HCT116 (cell line): ENCODE measurements around the gene CBFA2T2. TPM values are rescaled to one million over a fixed set of nuclear protein-coding genes. Genes with fewer than 3 reads are reported as not detected.

Source experiments
- ATAC-seq: fragments of 200-7000 bp; cut with Tn5 transposase; 2 replicates; pipeline ENCODE4 v1.9.1; 2020; ENCODE audit warnings: mild to moderate bottlenecking, moderate library complexity
- BruUV-seq: library from RNA; stranded (reverse); fragments of 400-500 nt; replicated peaks from 2 replicates; lab custom pipeline; 2021; lab: Mats Ljungman, UMichigan
- CTCF ChIA-PET: fragments of 300-600 bp; sonication (Branson Sonifier 250); formaldehyde crosslinking; loops from one replicate; lab custom pipeline; 2021; ENCODE audit warnings: antibody characterized with exemption; lab: Charles Lee
- POLR2A ChIA-PET: fragments of 300-600, 350-600 bp; sonication (Branson Sonifier 250); formaldehyde crosslinking; loops from one replicate; lab custom pipeline; 2021; ENCODE audit warnings: antibody characterized with exemption; lab: Charles Lee
- RAD21 ChIA-PET, 2 experiments: fragments of 300-600 bp; sonication (Branson Sonifier 250); formaldehyde crosslinking; loops; one replicate each; lab custom pipeline; 2023; ENCODE audit warnings: low total read pairs in 2 of 2; ENCODE audit not compliant: uncharacterized antibody in 2 of 2, unreplicated experiment in 2 of 2, low non-redundant PET in 1 of 2; lab: Charles Lee
- DNase-seq: peaks from one replicate; pipeline ENCODE4 v3.0.0-alpha.2; 2010; ENCODE audit warnings: low read depth, low spot score
- H2AFZ ChIP-seq: fragments of 200-600 bp; shearing (Covaris generic), sonication (generic); 2 replicates; pipeline ENCODE4 v1.6.1; 2017; ENCODE audit warnings: low read depth, mixed run types, mixed read lengths, antibody characterized with exemption, low read length; ENCODE audit not compliant: poor library complexity, severe bottlenecking
- H3K27ac ChIP-seq: 2 replicates; pipeline ENCODE4 v1.5.1; 2012; ENCODE audit warnings: low read depth, low read length
- H3K27me3 ChIP-seq: fragments of 200-600 bp; sonication (generic); 2 replicates; pipeline ENCODE4 v1.6.1; 2016; ENCODE audit warnings: mixed run types, low read length, mixed read lengths; ENCODE audit not compliant: insufficient read depth
- H3K36me3 ChIP-seq, 2 experiments: fragments of 200-500 bp in 1 of 2; fragments of 200-600 bp in 1 of 2; sonication (Bioruptor generic) in 1 of 2; sonication (generic) in 1 of 2; 2 replicates each; pipeline versions ENCODE4 v1.5.1 to v1.6.1; 2014 to 2016; ENCODE audit warnings: low read length in 2 of 2, inconsistent platforms in 1 of 2, mixed read lengths in 1 of 2, mixed run types in 1 of 2; ENCODE audit not compliant: insufficient read depth in 2 of 2, control insufficient read depth in 1 of 2
- H3K4me1 ChIP-seq, 2 experiments: fragments of 200-600 bp in 1 of 2; sonication (generic) in 1 of 2; 2 replicates each; pipeline versions ENCODE4 v1.5.1 to v1.6.1; 2012 to 2017; ENCODE audit warnings: low read length in 2 of 2, inconsistent platforms in 1 of 2, mild to moderate bottlenecking in 1 of 2, mixed read lengths in 1 of 2, mixed run types in 1 of 2, moderate library complexity in 1 of 2; ENCODE audit not compliant: insufficient read depth in 2 of 2, control insufficient read depth in 1 of 2
- H3K4me2 ChIP-seq: fragments of 200-600 bp; sonication (generic); 2 replicates; pipeline ENCODE4 v1.6.1; 2017; ENCODE audit warnings: mixed run types, low read length, mixed read lengths
- H3K4me3 ChIP-seq, 2 experiments: fragments of 200-600 bp in 1 of 2; sonication (generic) in 1 of 2; replicated peaks in 1 of 2; 2 replicates each; pipeline ENCODE4 v1.5.1; 2011 to 2016; ENCODE audit warnings: low read length in 2 of 2, control low read depth in 1 of 2, low read depth in 1 of 2, mild to moderate bottlenecking in 1 of 2, mixed read lengths in 1 of 2, mixed run types in 1 of 2
- H3K79me2 ChIP-seq: fragments of 200-600 bp; sonication (generic); 2 replicates; pipeline ENCODE4 v1.6.1; 2017; ENCODE audit warnings: mild to moderate bottlenecking, mixed run types, low read length, moderate library complexity, mixed read lengths; ENCODE audit not compliant: insufficient read depth
- H3K9ac ChIP-seq: fragments of 200-600 bp; sonication (generic); 2 replicates; pipeline ENCODE4 v1.6.1; 2016; ENCODE audit warnings: low read length, mixed read lengths
- H3K9me2 ChIP-seq: fragments of 200-600 bp; sonication (generic), shearing (Covaris generic); 2 replicates; pipeline ENCODE4 v1.6.1; 2017; ENCODE audit warnings: mixed run types, mild to moderate bottlenecking, moderate library complexity; ENCODE audit not compliant: insufficient read depth
- H3K9me3 ChIP-seq, 2 experiments: fragments of 200-500 bp in 1 of 2; fragments of 200-600 bp in 1 of 2; sonication (Bioruptor generic) in 1 of 2; sonication (generic) in 1 of 2; 2 replicates each; pipeline ENCODE4 v1.6.1; 2014 to 2017; ENCODE audit warnings: low read length in 2 of 2, mixed read lengths in 2 of 2, inconsistent platforms in 1 of 2, low read depth in 1 of 2, mild to moderate bottlenecking in 1 of 2, mixed run types in 1 of 2, moderate library complexity in 1 of 2; ENCODE audit not compliant: control insufficient read depth in 1 of 2, insufficient read depth in 1 of 2
- H4K20me1 ChIP-seq: fragments of 200-600 bp; sonication (generic), shearing (Covaris generic); 2 replicates; pipeline ENCODE4 v1.6.1; 2017; ENCODE audit warnings: mixed run types, mild to moderate bottlenecking, moderate library complexity; ENCODE audit not compliant: insufficient read depth
- CBX3 ChIP-seq: IDR thresholded peaks from 2 replicates; pipeline ENCODE4 v1.6.1; 2012; ENCODE audit warnings: low read depth
- CEBPB ChIP-seq: IDR thresholded peaks from 2 replicates; pipeline ENCODE4 v1.6.1; 2012; ENCODE audit warnings: low read depth
- ELF1 ChIP-seq: IDR thresholded peaks from 2 replicates; pipeline ENCODE4 v1.6.1; 2012; ENCODE audit warnings: low read depth, borderline replicate concordance
- FOSL1 ChIP-seq: IDR thresholded peaks from 2 replicates; pipeline ENCODE4 v1.6.1; 2012; ENCODE audit warnings: low read depth
- JUND ChIP-seq: IDR thresholded peaks from 2 replicates; pipeline ENCODE4 v1.6.1; 2012
- POLR2AphosphoS5 ChIP-seq: IDR thresholded peaks from 2 replicates; pipeline ENCODE4 v1.6.1; 2011; ENCODE audit warnings: mild to moderate bottlenecking, low read depth, low read length, moderate library complexity
- SIN3A ChIP-seq: IDR thresholded peaks from 2 replicates; pipeline ENCODE4 v1.6.1; 2012; ENCODE audit warnings: low read depth
- SRF ChIP-seq: IDR thresholded peaks from 2 replicates; pipeline ENCODE4 v1.6.1; 2012; ENCODE audit warnings: low read depth
- ZBTB33 ChIP-seq: IDR thresholded peaks from 2 replicates; pipeline ENCODE4 v1.6.1; 2011; ENCODE audit warnings: mild to moderate bottlenecking, low read length, moderate library complexity; ENCODE audit not compliant: insufficient replicate concordance; ENCODE audit errors: extremely low read depth
- ZFX ChIP-seq: fragments of 450-650 bp; IDR thresholded peaks from 2 replicates; pipeline ENCODE4 v1.6.1; 2017
- intact Hi-C: fragments of 100-400 bp; cut with micrococcal nuclease; formaldehyde crosslinking; loops from 2 replicates; pipeline ENCODE4 v1.10.0; 2022
- total RNA-seq: library from RNA; stranded (reverse); gene quantifications from one replicate; pipeline ENCODE4 v1.2.1, GENCODE V29; 2021; ENCODE audit not compliant: unreplicated experiment

CBFA2T2 gene
- total RNA-seq, 1 experiment from 2014 or later: 8.0 TPM

GRCh38 chr20:33669873-33670640 is 180.2 kb downstream of the CBFA2T2 start:
- peaks cover 26% of the 10 kb centered on the region; the same call in 1 of the 2 replicates for H3K79me2 ChIP-seq
- CTCF ChIA-PET: no interaction called here
- H3K36me3 ChIP-seq: peaks cover 10 to 23% of the 10 kb centered on the region in 2 experiments; a peak in 3 of 4 replicates
- ATAC-seq: no peak
- POLR2A ChIA-PET: no interaction called here
- intact Hi-C loops: loop anchor here (5.0 kb wide), 1 partner anchor 213 kb away; no protein-coding TSS in a partner anchor
- H3K9me3 ChIP-seq: no peaks in the 10 kb centered on the region
- no peak overlapping the region for H2AFZ ChIP-seq
- no peaks in the 10 kb centered on the region for H4K20me1 ChIP-seq
- RAD21 ChIA-PET: no interaction called here
- H3K9me2 ChIP-seq: no peaks in the 10 kb centered on the region
- no peaks in the 10 kb centered on the region for H3K27me3 ChIP-seq
- no TSS peak for BruUV-seq
- no peak for TF ChIP-seq CEBPB
- no peak for TF ChIP-seq ZFX
- no peak for TF ChIP-seq CBX3
- TF ChIP-seq ZBTB33: no peak
- TF ChIP-seq FOSL1: no peak
- no peak for TF ChIP-seq SRF
- TF ChIP-seq ELF1: no peak
- no peak for TF ChIP-seq POLR2AphosphoS5
- no peak for TF ChIP-seq SIN3A
- no peak for TF ChIP-seq JUND
- no peak overlapping the region for H3K9ac ChIP-seq
- H3K4me2 ChIP-seq: no peak overlapping the region
- no peak for DNase-seq
- peaks cover 11 to 20% of the 10 kb centered on the region in 2 experiments for H3K4me1 ChIP-seq
- no peak overlapping the region for H3K27ac ChIP-seq
- no peak overlapping the region for H3K4me3 ChIP-seq
